ENCODE data around the gene MAP4K5. TPM values are rescaled to one million over a fixed set of nuclear protein-coding genes. Genes with fewer than 3 reads are reported as not detected.
A peak's percentile ranks its signal among the peaks of the same experiment; 100 is the strongest.

Gene MAP4K5
- total RNA-seq: 100 to 1,000 TPM in 2 of 4 donors, 10 to 100 TPM in 2; 78.9 to 161 (median 101) TPM

DNA sequence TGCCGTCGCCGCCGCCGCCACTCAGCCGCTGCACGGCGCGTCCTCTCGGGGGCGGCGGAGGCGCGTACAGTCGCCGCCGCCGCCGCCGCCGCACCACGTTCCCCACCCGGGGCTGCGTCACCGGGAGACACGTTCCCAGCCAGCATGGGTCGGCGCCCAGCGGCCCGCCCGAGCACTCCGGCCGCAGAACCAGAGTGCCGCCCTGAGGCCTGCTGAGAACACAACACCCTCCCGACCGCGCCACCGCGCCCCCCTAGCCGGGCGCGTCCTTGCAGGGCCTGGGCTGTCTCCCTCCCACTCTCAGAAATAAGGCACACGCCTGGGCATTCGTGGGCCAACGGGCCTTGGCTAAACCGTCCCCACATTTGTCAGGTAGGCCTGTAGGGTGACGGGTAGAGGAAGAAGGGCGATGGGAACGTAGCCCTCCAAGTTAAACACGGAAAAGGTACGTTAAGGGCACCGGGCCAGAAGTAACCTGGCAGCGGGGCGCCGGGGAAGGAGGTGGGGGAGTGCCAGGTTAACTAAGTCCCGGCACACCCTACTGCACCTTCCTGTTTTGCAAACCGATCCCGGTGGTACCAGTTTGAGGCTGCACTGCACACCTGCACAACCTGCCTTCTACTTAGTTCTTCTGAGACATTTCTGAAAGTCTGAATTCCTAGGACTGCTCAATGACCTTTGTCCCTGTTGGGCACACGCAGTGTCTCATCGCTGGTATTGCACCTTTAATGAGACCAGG is at the start of gene MAP4K5:
Gene MAP4K5 (minus strand): TSS at position 68 of the 739 bp plus-strand sequence. CDS start 520 bp downstream, outside the sequence.
- ATAC-seq (ENCODE audit: low FRiP score): peak; percentile 97
- TF ChIP-seq, protein P1, sequence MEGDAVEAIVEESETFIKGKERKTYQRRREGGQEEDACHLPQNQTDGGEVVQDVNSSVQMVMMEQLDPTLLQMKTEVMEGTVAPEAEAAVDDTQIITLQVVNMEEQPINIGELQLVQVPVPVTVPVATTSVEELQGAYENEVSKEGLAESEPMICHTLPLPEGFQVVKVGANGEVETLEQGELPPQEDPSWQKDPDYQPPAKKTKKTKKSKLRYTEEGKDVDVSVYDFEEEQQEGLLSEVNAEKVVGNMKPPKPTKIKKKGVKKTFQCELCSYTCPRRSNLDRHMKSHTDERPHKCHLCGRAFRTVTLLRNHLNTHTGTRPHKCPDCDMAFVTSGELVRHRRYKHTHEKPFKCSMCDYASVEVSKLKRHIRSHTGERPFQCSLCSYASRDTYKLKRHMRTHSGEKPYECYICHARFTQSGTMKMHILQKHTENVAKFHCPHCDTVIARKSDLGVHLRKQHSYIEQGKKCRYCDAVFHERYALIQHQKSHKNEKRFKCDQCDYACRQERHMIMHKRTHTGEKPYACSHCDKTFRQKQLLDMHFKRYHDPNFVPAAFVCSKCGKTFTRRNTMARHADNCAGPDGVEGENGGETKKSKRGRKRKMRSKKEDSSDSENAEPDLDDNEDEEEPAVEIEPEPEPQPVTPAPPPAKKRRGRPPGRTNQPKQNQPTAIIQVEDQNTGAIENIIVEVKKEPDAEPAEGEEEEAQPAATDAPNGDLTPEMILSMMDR (IDR thresholded peaks at IDR 0.05): peak in 2 of 3 donors; percentile 61 to 68
- peak; percentile 66 for DNase-seq (ENCODE audit: low spot score)

DNA sequence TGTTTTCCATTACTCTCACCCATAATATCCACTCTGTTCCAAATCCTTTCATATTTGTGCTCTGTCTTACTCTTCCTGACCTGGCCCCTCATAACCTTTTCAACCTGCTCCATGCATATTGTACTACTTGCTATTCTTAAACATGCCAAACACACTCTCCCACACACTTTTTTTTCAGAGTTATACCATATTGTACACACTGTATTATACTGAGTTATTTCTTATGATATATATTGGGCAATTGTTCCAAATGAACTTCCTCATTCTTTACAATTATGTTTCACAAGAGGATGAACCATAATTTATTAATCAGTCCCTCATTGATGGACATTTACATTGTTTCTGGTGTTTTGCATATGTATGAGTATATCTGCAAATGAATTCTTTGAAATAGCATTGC is 46.1 kb upstream of the MAP4K5 start:
- TF ChIP-seq, protein P1 (IDR thresholded peaks at IDR 0.05): no peak
- ATAC-seq (ENCODE audit: low FRiP score) (no peak), DNase-seq (ENCODE audit: low spot score) (no peak)

DNA sequence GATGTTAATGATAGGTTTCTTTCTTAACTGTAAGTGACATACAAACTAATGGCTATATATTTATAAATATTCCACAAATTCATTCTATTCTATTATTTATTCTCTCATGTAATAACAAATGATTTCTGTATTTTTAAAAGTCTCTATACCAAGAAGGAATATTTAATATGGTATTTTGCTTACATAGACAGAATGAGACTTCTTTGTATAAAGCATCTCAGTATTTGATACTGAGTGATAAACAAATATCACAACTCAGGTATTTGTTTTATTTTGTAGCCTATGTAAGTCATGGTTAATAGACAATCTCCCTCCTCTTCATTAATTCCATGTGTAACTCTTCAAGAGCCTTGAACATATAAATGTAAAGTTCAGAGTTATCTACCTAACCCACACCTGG is 45.6 kb upstream of the MAP4K5 start:
- DNase-seq (ENCODE audit: low spot score) (no peak), ATAC-seq (ENCODE audit: low FRiP score) (no peak)
- TF ChIP-seq, protein P1 (IDR thresholded peaks at IDR 0.05): no peak

DNA sequence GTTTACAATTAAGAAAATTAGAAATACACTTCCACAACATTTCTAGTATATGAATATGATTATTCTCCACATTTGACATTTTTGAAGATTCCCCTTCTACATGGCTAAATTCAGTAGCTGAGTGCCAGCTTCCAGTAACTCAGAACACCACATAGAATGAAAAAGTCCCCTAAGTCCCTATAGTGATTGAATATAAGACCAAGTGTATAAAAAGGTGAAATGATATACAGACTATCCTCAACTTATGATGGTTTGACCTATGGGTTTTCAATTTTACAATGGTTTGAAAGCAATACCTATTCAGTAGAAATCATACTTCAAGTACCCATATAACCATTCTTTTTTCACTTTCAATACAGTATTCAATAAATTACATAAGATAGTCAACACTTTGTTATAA is 43.4 kb upstream of the MAP4K5 start:
- DNase-seq (ENCODE audit: low spot score) (no peak), ATAC-seq (ENCODE audit: low FRiP score) (no peak)
- TF ChIP-seq, protein P1 (IDR thresholded peaks at IDR 0.05): no peak

DNA sequence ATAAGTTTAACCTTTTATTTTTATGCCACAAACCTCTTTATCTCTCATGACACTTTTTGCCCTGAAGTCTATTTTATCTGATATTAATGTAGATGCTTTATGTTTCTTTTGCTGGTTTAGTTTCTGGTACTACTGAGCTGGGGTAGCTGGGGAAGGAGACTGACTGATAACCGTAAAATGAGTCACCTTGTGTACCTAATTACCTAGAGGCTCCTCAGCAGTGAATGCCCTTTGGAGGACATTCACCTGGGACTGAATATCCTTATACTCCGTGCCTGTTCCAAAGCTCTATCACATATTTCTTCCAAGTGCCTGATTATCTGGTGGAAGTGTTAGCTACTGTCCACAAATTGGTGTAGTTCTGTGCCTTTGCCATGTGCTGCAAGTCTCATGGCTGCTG is 41.5 kb upstream of the MAP4K5 start:
- ATAC-seq (ENCODE audit: low FRiP score): no peak
- TF ChIP-seq, protein P1 (IDR thresholded peaks at IDR 0.05): no peak
- DNase-seq (ENCODE audit: low spot score): no peak

DNA sequence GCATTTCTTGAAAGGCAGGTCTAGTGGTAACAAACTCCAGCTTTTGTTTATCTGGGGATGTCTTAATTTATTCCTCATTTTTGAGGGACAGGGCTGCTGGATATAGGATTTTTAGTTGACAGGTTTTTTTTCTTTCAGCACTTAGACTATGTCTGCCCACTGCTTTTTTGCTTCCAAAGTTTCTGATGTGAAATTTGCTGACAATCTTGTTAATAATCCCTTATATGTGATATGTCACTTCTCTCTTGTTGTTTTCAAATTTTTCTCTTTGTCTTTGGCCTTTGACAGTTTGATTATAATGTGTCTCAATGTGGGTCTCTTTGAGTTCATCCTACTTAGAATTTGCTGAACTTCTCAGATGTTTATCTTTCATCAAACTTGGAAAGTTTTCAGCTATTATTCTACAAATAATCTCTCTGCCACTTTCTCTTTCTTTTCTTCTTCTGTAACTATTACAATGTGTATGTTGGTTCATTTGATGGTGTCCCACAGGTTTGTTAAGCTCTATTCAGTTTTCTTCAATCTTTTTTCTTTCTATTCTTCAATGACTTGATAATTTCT is 37.4 kb upstream of the MAP4K5 start:
- DNase-seq (ENCODE audit: low spot score) (no peak), ATAC-seq (ENCODE audit: low FRiP score) (no peak)
- TF ChIP-seq, protein P1 (IDR thresholded peaks at IDR 0.05): no peak

DNA sequence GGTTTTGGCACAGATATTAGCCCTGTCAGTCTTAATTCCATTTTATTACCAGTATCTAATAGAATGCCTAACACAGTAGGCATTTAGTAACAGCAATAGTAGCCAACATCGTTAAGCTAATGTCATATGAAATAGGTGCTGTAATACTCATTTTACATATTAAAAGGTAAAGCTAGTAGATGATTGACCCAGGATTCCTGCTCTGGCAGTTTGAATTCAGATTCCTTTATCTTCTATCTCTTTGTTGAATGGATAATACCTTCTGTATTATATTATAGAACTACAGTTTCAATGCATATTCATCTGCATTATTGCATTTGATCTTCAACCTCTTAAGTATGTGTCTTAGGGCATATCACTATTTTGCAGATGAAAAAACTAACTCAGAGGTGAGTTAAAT is 30.5 kb upstream of the MAP4K5 start:
- no peak for DNase-seq (ENCODE audit: low spot score)
- TF ChIP-seq, protein P1 (IDR thresholded peaks at IDR 0.05): no peak
- ATAC-seq (ENCODE audit: low FRiP score): no peak

Data from omental fat pad (tissue), 4 donors.